Neural progenitor cell (in vitro differentiated cells): Measurements from ENCODE around the gene USP32. TPM values are rescaled to one million over a fixed set of nuclear protein-coding genes. Genes with fewer than 3 reads are reported as not detected.

Experiments
- DNase-seq: peaks from one replicate; pipeline ENCODE4 v3.0.0-alpha.2; 2016; ENCODE audit warnings: low spot score
- H2AFZ ChIP-seq: fragments of 200-600 bp; sonication (generic); replicated peaks from 2 replicates; pipeline ENCODE4 v1.6.1; 2016; ENCODE audit warnings: antibody characterized with exemption
- H3F3A ChIP-seq: fragments of 200-600 bp; sonication (generic); 2 replicates; pipeline ENCODE4 v1.6.1; 2016; ENCODE audit warnings: antibody characterized with exemption, low read depth
- H3K27ac ChIP-seq: fragments of 200-600 bp; sonication (generic); 2 replicates; pipeline ENCODE4 v1.5.1; 2016; ENCODE audit warnings: mild to moderate bottlenecking
- H3K27me3 ChIP-seq: fragments of 200-600 bp; sonication (generic); 2 replicates; pipeline ENCODE4 v1.6.1; 2016; ENCODE audit warnings: mild to moderate bottlenecking, moderate library complexity
- H3K36me3 ChIP-seq: fragments of 200-600 bp; sonication (generic); 2 replicates; pipeline ENCODE4 v1.5.1; 2016
- H3K4me1 ChIP-seq: fragments of 200-600 bp; sonication (generic); 2 replicates; pipeline ENCODE4 v1.6.1; 2016; ENCODE audit warnings: mixed run types
- H3K4me2 ChIP-seq: fragments of 200-600 bp; sonication (generic); 2 replicates; pipeline ENCODE4 v1.6.1; 2016
- H3K4me3 ChIP-seq: fragments of 200-600 bp; sonication (generic); 2 replicates; pipeline ENCODE4 v1.5.1; 2016
- H3K79me2 ChIP-seq: fragments of 200-600 bp; sonication (generic); 2 replicates; pipeline ENCODE4 v1.6.1; 2016; ENCODE audit warnings: low read depth
- H3K9ac ChIP-seq: fragments of 200-600 bp; sonication (generic); 2 replicates; pipeline ENCODE4 v1.6.1; 2016
- H3K9me3 ChIP-seq: fragments of 200-600 bp; sonication (generic); 2 replicates; pipeline ENCODE4 v1.5.1; 2016; ENCODE audit warnings: low read depth
- H4K20me1 ChIP-seq: fragments of 200-600 bp; sonication (generic); 2 replicates; pipeline ENCODE4 v1.6.1; 2016; ENCODE audit warnings: low read depth
- H3K27ac Mint-ChIP-seq: 3 replicates; pipeline ENCODE4 v1.8.0; 2021; ENCODE audit warnings: mixed read lengths
- H3K27me3 Mint-ChIP-seq: 2 replicates; pipeline ENCODE4 v1.8.0; 2022; ENCODE audit warnings: low read depth, mild to moderate bottlenecking, inconsistent platforms, moderate library complexity, mixed read lengths; ENCODE audit not compliant: insufficient read depth
- H3K36me3 Mint-ChIP-seq: 3 replicates; pipeline ENCODE4 v1.8.0; 2021; ENCODE audit warnings: mixed read lengths
- H3K4me1 Mint-ChIP-seq: 3 replicates; pipeline ENCODE4 v1.8.0; 2021; ENCODE audit warnings: mixed read lengths
- H3K4me3 Mint-ChIP-seq: 3 replicates; pipeline ENCODE4 v1.8.0; 2021; ENCODE audit warnings: mild to moderate bottlenecking, moderate library complexity, mixed read lengths
- H3K9me3 Mint-ChIP-seq: 3 replicates; pipeline ENCODE4 v1.8.0; 2020; ENCODE audit warnings: mixed read lengths
- EZH2 ChIP-seq: fragments of 200-600 bp; sonication (generic); IDR thresholded peaks from 2 replicates; pipeline ENCODE4 v1.6.1; 2017; ENCODE audit warnings: antibody characterized with exemption, mild to moderate bottlenecking, moderate library complexity
- EZH2phosphoT487 ChIP-seq: fragments of 200-600 bp; sonication (generic); IDR thresholded peaks from 2 replicates; pipeline ENCODE4 v1.6.1; 2017; ENCODE audit warnings: antibody characterized with exemption
- total RNA-seq: library from RNA; depleted of rRNA; stranded (reverse); fragments of >200 nt; gene quantifications from 2 replicates; pipeline ENCODE4 v1.2.3, GENCODE V29; 2015; ENCODE audit warnings: low replicate concordance
- TF ChIP-seq, protein P1 (sequence below): fragments of 200-600 bp; sonication (generic); IDR thresholded peaks from 2 replicates; pipeline ENCODE4 v1.5.1; 2017; ENCODE audit warnings: antibody characterized with exemption, mild to moderate bottlenecking

USP32 gene
- total RNA-seq, 1 donor from 2014 or later, result 45.0 TPM

DNA sequence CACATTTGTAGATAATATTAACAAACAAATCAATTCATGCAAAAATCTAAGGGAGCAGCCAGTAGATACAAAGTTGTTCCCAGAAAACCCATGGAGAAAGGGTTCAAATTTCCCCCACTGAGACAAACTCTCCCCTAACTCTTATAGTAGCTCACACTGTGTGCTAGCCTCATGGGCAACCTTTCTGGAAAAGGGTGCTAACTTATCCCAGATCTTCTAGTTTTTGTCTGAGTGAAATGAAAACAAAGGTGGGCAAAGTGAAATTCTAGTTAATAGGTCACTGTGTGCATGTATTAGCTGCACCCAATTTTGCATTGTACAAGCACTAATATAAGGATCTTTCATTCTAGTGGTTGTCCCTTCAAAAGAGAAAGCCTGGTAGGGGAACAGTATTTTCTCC lies 9.9 kb upstream of the USP32 start:
- H3K9ac ChIP-seq, result no peak overlapping the region
- Mint-ChIP-seq H3K36me3 (no peaks in the 10 kb centered on the region), H3K27ac (no peak overlapping the region), H3K27me3 (peaks cover 2% of the 10 kb centered on the region), H3K4me1 (peaks cover 6% of the 10 kb centered on the region), H3K4me3 (no peak overlapping the region), H3K9me3 (no peaks in the 10 kb centered on the region)
- no peak overlapping the region for H2AFZ ChIP-seq
- no peaks in the 10 kb centered on the region for H3K79me2 ChIP-seq
- peaks cover 13% of the 10 kb centered on the region for H3K4me1 ChIP-seq
- no peaks in the 10 kb centered on the region for H3K27me3 ChIP-seq
- no peak for TF ChIP-seq EZH2phosphoT487
- TF ChIP-seq, protein P1, sequence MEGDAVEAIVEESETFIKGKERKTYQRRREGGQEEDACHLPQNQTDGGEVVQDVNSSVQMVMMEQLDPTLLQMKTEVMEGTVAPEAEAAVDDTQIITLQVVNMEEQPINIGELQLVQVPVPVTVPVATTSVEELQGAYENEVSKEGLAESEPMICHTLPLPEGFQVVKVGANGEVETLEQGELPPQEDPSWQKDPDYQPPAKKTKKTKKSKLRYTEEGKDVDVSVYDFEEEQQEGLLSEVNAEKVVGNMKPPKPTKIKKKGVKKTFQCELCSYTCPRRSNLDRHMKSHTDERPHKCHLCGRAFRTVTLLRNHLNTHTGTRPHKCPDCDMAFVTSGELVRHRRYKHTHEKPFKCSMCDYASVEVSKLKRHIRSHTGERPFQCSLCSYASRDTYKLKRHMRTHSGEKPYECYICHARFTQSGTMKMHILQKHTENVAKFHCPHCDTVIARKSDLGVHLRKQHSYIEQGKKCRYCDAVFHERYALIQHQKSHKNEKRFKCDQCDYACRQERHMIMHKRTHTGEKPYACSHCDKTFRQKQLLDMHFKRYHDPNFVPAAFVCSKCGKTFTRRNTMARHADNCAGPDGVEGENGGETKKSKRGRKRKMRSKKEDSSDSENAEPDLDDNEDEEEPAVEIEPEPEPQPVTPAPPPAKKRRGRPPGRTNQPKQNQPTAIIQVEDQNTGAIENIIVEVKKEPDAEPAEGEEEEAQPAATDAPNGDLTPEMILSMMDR, result no peak
- no peak for TF ChIP-seq EZH2
- no peak for DNase-seq
- H3K27ac ChIP-seq, result no peak overlapping the region
- no peak overlapping the region for H3K4me3 ChIP-seq
- H3F3A ChIP-seq, result peaks cover 12% of the 10 kb centered on the region
- H3K36me3 ChIP-seq, result no peaks in the 10 kb centered on the region
- no peaks in the 10 kb centered on the region for H4K20me1 ChIP-seq
- no peaks in the 10 kb centered on the region for H3K9me3 ChIP-seq
- H3K4me2 ChIP-seq, result no peak overlapping the region

DNA sequence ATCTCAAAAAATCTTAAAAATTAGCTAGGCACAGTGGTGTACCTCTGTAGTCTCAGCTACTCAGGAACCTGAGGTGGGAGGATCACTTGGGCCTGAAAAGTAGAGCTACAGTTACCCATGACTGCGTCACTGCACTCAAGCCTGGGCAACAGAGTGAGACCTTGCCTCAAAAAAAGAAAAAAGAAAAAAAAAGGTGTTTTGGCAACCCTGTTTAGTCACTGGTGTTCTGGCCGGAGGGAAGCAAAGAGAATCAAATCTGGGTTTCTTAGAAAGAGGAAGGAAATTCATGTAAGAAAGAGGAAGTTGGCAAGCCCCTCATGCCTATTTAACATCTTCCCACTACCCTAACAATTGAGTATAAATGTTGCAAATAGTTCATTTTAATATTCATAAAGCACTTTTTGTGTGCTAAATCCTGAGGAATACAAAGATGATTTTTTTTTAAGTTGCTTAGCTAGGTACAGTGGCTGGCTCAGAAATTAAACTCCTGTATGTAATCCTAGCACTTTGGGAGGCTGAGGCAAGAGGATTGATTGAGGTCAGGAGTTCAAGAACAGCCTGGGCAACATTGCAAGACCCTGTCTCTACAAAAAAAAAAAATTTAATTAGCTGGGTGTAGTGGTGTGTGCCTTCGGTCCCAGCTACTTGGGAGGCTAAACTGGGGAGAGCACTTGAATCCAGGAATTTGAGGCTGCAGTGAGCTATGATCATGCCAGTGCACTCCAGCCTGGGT lies 6.5 kb upstream of the USP32 start:
- no peak overlapping the region for H3K9ac ChIP-seq
- H3K27me3 ChIP-seq, result no peaks in the 10 kb centered on the region
- Mint-ChIP-seq H3K27me3 (peaks cover 3% of the 10 kb centered on the region), H3K9me3 (no peaks in the 10 kb centered on the region), H3K4me3 (no peak overlapping the region), H3K36me3 (no peaks in the 10 kb centered on the region), H3K4me1 (peaks cover 5% of the 10 kb centered on the region), H3K27ac (no peak overlapping the region)
- no peak for DNase-seq
- H2AFZ ChIP-seq, result no peak overlapping the region
- no peak for TF ChIP-seq EZH2
- TF ChIP-seq, protein P1, result no peak
- no peak for TF ChIP-seq EZH2phosphoT487
- no peaks in the 10 kb centered on the region for H3K79me2 ChIP-seq
- H3F3A ChIP-seq, result peaks cover 2% of the 10 kb centered on the region
- H3K4me1 ChIP-seq, result peaks cover under 1% of the 10 kb centered on the region
- H3K36me3 ChIP-seq, result no peaks in the 10 kb centered on the region
- no peaks in the 10 kb centered on the region for H3K9me3 ChIP-seq
- H3K4me3 ChIP-seq, result no peak overlapping the region
- no peak overlapping the region for H3K4me2 ChIP-seq
- no peaks in the 10 kb centered on the region for H4K20me1 ChIP-seq
- H3K27ac ChIP-seq, result no peak overlapping the region

DNA sequence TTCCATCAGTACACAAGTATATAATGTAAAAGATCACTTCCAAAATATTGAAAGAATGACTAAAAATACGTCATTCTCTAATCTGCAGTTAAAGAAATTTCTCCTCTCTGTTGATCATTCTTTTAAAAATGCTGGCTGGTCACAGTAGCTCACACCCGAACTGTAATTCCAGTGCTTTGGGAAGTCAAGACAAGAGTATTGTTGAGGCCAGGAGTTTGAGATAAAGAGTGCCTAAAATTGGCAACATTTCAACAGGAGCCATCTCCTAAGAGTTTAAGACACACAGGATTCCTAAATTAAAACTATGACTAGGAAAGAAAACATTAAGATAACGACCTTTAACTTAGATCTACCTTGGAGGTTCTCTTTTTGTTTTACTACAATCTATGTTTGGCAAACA lies 4.5 kb upstream of the USP32 start:
- peaks cover 3% of the 10 kb centered on the region for H3K79me2 ChIP-seq
- no peak overlapping the region for H3K9ac ChIP-seq
- no peaks in the 10 kb centered on the region for H4K20me1 ChIP-seq
- Mint-ChIP-seq H3K4me3 (no peak overlapping the region), H3K27me3 (peaks cover 7% of the 10 kb centered on the region), H3K36me3 (no peaks in the 10 kb centered on the region), H3K27ac (no peak overlapping the region), H3K4me1 (peaks cover 13% of the 10 kb centered on the region), H3K9me3 (no peaks in the 10 kb centered on the region)
- no peak overlapping the region for H3K4me2 ChIP-seq
- no peaks in the 10 kb centered on the region for H3K36me3 ChIP-seq
- H2AFZ ChIP-seq, result no peak overlapping the region
- DNase-seq, result no peak
- no peak overlapping the region for H3K4me3 ChIP-seq
- H3K9me3 ChIP-seq, result no peaks in the 10 kb centered on the region
- TF ChIP-seq EZH2 (no peak), EZH2phosphoT487 (no peak)
- TF ChIP-seq, protein P1, result no peak
- peaks cover 7% of the 10 kb centered on the region for H3K4me1 ChIP-seq
- H3F3A ChIP-seq, result peaks cover 20% of the 10 kb centered on the region
- no peak overlapping the region for H3K27ac ChIP-seq
- H3K27me3 ChIP-seq, result no peaks in the 10 kb centered on the region
